Neural cell (in vitro differentiated cells): ENCODE measurements around the gene PTPRN2. TPM values are rescaled to one million over a fixed set of nuclear protein-coding genes. Genes with fewer than 3 reads are reported as not detected.

Experiments used
- H2AFZ ChIP-seq: fragments of 200-600, 300-800 bp; sonication (generic), shearing (Covaris generic); 2 replicates; pipeline ENCODE4 v1.6.0; 2014; ENCODE audit warnings: low read depth, mild to moderate bottlenecking, antibody characterized with exemption, low read length, moderate library complexity
- H3F3A ChIP-seq: fragments of 200-600 bp; shearing (Covaris generic); 2 replicates; pipeline ENCODE4 v1.6.1; 2016; ENCODE audit warnings: mild to moderate bottlenecking, moderate library complexity, mixed read lengths, antibody characterized with exemption, low read length; ENCODE audit not compliant: insufficient read depth, poor library complexity, severe bottlenecking
- H3K27ac ChIP-seq: fragments of 200-600, 300-800 bp; sonication (generic), shearing (Covaris generic); 2 replicates; pipeline ENCODE4 v1.5.1; 2014; ENCODE audit warnings: mild to moderate bottlenecking, low read length, moderate library complexity
- H3K27me3 ChIP-seq: fragments of 300-800, 200-600 bp; sonication (generic), shearing (Covaris generic); 2 replicates; pipeline ENCODE4 v1.6.0; 2014; ENCODE audit warnings: mild to moderate bottlenecking, low read depth, low read length, moderate library complexity; ENCODE audit not compliant: insufficient read depth
- H3K36me3 ChIP-seq: fragments of 300-800, 200-600 bp; sonication (generic), shearing (Covaris generic); 2 replicates; pipeline ENCODE4 v1.5.1; 2014; ENCODE audit warnings: mild to moderate bottlenecking, antibody characterized with exemption, low read length, moderate library complexity; ENCODE audit not compliant: insufficient read depth
- H3K4me2 ChIP-seq: fragments of 300-800, 200-600 bp; sonication (generic), shearing (Covaris generic); 2 replicates; pipeline ENCODE4 v1.6.0; 2014; ENCODE audit warnings: mild to moderate bottlenecking, low read length
- H3K4me3 ChIP-seq: fragments of 300-800, 200-600 bp; sonication (generic), shearing (Covaris generic); 2 replicates; pipeline ENCODE4 v1.5.1; 2014; ENCODE audit warnings: mild to moderate bottlenecking, low read length, moderate library complexity
- H3K79me2 ChIP-seq: fragments of 200-600 bp; shearing (Covaris generic); replicated peaks from 2 replicates; pipeline ENCODE4 v1.6.0; 2014; ENCODE audit warnings: mild to moderate bottlenecking, low read length, moderate library complexity; ENCODE audit not compliant: insufficient read depth
- H3K9ac ChIP-seq: fragments of 300-800, 200-600 bp; sonication (generic), shearing (Covaris generic); 2 replicates; pipeline ENCODE4 v1.6.1; 2016; ENCODE audit warnings: mild to moderate bottlenecking, low read length, mixed read lengths
- H3K9me2 ChIP-seq: fragments of 200-600 bp; shearing (Covaris generic); 2 replicates; pipeline ENCODE4 v1.6.1; 2016; ENCODE audit warnings: mild to moderate bottlenecking, low read length, mixed read lengths; ENCODE audit not compliant: insufficient read depth
- H3K9me3 ChIP-seq: fragments of 200-600, 300-800 bp; sonication (generic), shearing (Covaris generic); 2 replicates; pipeline ENCODE4 v1.6.1; 2016; ENCODE audit warnings: mild to moderate bottlenecking, mixed run types, low read length, moderate library complexity, mixed read lengths
- H4K20me1 ChIP-seq: fragments of 200-600 bp; shearing (Covaris generic); 2 replicates; pipeline ENCODE4 v1.6.1; 2016; ENCODE audit warnings: mild to moderate bottlenecking, mixed run types; ENCODE audit not compliant: insufficient read depth
- EP300 ChIP-seq: fragments of 450-650 bp; conservative IDR thresholded peaks from 2 replicates; pipeline ENCODE4 v1.6.1; 2014; ENCODE audit warnings: antibody characterized with exemption, mild to moderate bottlenecking, moderate library complexity; ENCODE audit not compliant: poor library complexity, severe bottlenecking
- EZH2 ChIP-seq: fragments of 200-600, 300-800 bp; shearing (Covaris generic), sonication (generic); IDR thresholded peaks from 2 replicates; pipeline ENCODE4 v1.6.1; 2014; ENCODE audit warnings: antibody characterized with exemption, low read length, borderline replicate concordance, mild to moderate bottlenecking; ENCODE audit not compliant: insufficient read depth, poor library complexity, severe bottlenecking
- MXI1 ChIP-seq: fragments of 450-650 bp; conservative IDR thresholded peaks from 2 replicates; pipeline ENCODE4 v1.6.1; 2014; ENCODE audit warnings: antibody characterized with exemption, mild to moderate bottlenecking; ENCODE audit not compliant: poor library complexity, severe bottlenecking
- POLR2AphosphoS5 ChIP-seq: IDR thresholded peaks from 2 replicates; pipeline ENCODE4 v1.6.1; 2012
- RAD21 ChIP-seq: fragments of 450-650 bp; conservative IDR thresholded peaks from 2 replicates; pipeline ENCODE4 v1.6.1; 2014; ENCODE audit warnings: antibody characterized with exemption, mild to moderate bottlenecking, moderate library complexity
- SMC3 ChIP-seq: fragments of 450-650 bp; conservative IDR thresholded peaks from 2 replicates; pipeline ENCODE4 v1.6.1; 2014; ENCODE audit warnings: antibody characterized with exemption, mild to moderate bottlenecking, moderate library complexity; ENCODE audit not compliant: poor library complexity
- TAF1 ChIP-seq: IDR thresholded peaks from 2 replicates; pipeline ENCODE4 v1.6.1; 2012; ENCODE audit warnings: low read depth
- polyA plus RNA-seq: library from polyadenylated mRNA; depleted of rRNA; stranded (reverse); fragments of >200 nt; gene quantifications from 2 replicates; pipeline ENCODE4 v1.2.3, GENCODE V29; 2014
- TF ChIP-seq, protein P1 (sequence below): IDR thresholded peaks from 2 replicates; pipeline ENCODE4 v1.6.1; 2012; ENCODE audit warnings: borderline replicate concordance
- TF ChIP-seq, protein P2 (sequence below): fragments of 450-650 bp; IDR thresholded peaks from 2 replicates; pipeline ENCODE4 v1.5.1; 2014; ENCODE audit warnings: antibody characterized with exemption, mild to moderate bottlenecking, moderate library complexity; ENCODE audit not compliant: poor library complexity, severe bottlenecking

The PTPRN2 gene
- polyA plus RNA-seq, 1 donor from 2014 or later, result 31.0 TPM

DNA sequence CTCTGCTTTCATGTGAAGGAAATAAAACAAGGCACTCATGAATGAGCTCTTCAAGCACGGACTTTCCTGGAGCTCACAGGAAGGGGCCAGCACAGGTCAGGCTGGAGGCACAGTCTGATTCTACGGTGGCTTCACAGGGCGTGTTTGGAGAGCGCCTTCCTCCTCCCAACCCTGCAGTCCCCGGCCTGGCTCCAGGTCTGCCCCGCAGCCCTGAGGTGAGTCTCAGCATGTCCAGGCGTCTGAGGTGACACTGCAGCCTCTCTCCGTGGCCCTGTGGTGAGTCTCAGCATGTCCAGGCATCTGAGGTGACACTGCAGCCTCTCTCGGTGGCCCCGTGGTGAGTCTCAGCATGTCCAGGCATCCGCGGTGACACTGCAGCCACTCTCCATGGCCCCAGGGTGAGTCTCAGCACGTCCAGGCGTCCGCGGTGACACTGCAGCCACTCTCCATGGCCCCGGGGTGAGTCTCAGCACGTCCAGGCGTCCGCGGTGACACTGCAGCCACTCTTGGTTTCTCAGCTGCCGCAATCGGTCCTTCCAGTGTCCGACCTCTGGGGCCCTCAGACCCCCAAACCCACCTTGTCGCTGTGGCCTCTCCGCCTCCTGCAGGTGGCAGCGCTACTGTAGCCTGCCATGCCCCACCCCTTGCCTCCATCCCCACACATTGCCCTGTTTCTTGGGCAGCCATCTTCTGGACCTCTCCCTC lies 869.2 kb downstream of the PTPRN2 start:
- no peaks in the 10 kb centered on the region for H3K79me2 ChIP-seq

DNA sequence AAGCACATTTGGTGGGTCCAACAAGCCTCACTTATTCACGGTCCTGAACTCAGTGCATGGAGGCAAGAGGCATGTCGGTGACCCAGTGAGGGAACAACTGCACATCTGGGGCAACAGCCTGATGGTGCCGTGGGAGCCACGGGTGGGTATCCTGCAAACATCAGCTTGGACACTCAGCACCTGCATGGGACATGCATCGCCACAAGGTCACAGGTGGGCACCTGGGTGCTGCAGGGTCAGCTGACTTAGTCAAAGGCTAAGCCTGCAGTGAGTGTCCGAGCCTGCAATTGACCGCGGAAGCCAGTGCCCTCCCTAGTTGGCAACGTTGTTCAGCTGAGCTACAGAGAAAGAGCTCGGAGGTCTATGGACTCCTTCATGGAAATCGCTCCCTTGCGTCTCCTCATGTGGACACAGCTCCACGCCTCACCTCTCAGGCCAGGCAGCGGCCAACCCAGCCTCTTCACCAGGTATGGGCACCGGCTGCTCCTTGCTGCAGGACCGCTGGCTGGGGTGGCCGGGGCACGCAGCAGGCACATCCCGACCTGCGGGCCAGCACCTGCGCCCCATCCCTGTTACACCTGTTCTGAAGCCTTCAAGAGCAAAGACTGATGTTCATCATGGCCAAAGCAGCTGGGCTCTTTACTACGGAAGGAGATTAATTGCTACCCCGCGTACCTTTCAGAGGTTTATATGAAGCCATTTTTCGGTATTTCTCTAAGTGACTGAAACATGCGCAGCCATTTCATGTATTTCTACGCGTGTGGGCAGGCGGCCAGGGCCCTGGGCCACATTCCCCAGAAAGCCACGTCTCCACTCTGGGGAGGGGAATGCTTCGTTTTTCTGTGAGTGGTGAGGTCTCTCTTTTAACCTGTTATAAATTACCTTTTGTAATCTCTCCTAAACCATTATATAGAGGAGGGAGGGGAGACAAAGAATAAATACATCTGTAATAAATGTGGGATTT lies 870.1 kb downstream of the PTPRN2 start:
- no peaks in the 10 kb centered on the region for H3K36me3 ChIP-seq
- no peak overlapping the region for H3K27ac ChIP-seq
- no peaks in the 10 kb centered on the region for H3K79me2 ChIP-seq
- H3K4me3 ChIP-seq, result no peak overlapping the region
- no peaks in the 10 kb centered on the region for H3K27me3 ChIP-seq
- H3K4me2 ChIP-seq, result no peak overlapping the region
- H2AFZ ChIP-seq, result no peak overlapping the region
- H3F3A ChIP-seq, result no peaks in the 10 kb centered on the region
- H3K9me2 ChIP-seq, result no peaks in the 10 kb centered on the region
- H4K20me1 ChIP-seq, result no peaks in the 10 kb centered on the region
- no peak overlapping the region for H3K9ac ChIP-seq
- H3K9me3 ChIP-seq, result no peaks in the 10 kb centered on the region
- TF ChIP-seq RAD21 (no peak), SMC3 (no peak), TAF1 (no peak), EZH2 (no peak), EP300 (no peak)
- TF ChIP-seq, protein P1, sequence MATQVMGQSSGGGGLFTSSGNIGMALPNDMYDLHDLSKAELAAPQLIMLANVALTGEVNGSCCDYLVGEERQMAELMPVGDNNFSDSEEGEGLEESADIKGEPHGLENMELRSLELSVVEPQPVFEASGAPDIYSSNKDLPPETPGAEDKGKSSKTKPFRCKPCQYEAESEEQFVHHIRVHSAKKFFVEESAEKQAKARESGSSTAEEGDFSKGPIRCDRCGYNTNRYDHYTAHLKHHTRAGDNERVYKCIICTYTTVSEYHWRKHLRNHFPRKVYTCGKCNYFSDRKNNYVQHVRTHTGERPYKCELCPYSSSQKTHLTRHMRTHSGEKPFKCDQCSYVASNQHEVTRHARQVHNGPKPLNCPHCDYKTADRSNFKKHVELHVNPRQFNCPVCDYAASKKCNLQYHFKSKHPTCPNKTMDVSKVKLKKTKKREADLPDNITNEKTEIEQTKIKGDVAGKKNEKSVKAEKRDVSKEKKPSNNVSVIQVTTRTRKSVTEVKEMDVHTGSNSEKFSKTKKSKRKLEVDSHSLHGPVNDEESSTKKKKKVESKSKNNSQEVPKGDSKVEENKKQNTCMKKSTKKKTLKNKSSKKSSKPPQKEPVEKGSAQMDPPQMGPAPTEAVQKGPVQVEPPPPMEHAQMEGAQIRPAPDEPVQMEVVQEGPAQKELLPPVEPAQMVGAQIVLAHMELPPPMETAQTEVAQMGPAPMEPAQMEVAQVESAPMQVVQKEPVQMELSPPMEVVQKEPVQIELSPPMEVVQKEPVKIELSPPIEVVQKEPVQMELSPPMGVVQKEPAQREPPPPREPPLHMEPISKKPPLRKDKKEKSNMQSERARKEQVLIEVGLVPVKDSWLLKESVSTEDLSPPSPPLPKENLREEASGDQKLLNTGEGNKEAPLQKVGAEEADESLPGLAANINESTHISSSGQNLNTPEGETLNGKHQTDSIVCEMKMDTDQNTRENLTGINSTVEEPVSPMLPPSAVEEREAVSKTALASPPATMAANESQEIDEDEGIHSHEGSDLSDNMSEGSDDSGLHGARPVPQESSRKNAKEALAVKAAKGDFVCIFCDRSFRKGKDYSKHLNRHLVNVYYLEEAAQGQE, result no peak
- TF ChIP-seq, protein P2, sequence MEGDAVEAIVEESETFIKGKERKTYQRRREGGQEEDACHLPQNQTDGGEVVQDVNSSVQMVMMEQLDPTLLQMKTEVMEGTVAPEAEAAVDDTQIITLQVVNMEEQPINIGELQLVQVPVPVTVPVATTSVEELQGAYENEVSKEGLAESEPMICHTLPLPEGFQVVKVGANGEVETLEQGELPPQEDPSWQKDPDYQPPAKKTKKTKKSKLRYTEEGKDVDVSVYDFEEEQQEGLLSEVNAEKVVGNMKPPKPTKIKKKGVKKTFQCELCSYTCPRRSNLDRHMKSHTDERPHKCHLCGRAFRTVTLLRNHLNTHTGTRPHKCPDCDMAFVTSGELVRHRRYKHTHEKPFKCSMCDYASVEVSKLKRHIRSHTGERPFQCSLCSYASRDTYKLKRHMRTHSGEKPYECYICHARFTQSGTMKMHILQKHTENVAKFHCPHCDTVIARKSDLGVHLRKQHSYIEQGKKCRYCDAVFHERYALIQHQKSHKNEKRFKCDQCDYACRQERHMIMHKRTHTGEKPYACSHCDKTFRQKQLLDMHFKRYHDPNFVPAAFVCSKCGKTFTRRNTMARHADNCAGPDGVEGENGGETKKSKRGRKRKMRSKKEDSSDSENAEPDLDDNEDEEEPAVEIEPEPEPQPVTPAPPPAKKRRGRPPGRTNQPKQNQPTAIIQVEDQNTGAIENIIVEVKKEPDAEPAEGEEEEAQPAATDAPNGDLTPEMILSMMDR, result no peak

More for the DNA sequence above, 869.2 kb downstream of the PTPRN2 start:
- Histone ChIP-seq H3K4me2 (no peak overlapping the region), H3K27ac (no peak overlapping the region), H3K36me3 (no peaks in the 10 kb centered on the region), H3K9ac (no peak overlapping the region), H3K9me2 (no peaks in the 10 kb centered on the region), H2AFZ (no peak overlapping the region), H3K4me3 (no peak overlapping the region), H3K9me3 (no peaks in the 10 kb centered on the region), H4K20me1 (no peaks in the 10 kb centered on the region), H3F3A (no peaks in the 10 kb centered on the region), H3K27me3 (no peaks in the 10 kb centered on the region)
- TF ChIP-seq MXI1 (no peak), SMC3 (no peak), EP300 (no peak), EZH2 (no peak), POLR2AphosphoS5 (no peak)
- TF ChIP-seq, protein P2, result no peak
- TF ChIP-seq, protein P1, result no peak
